GM23338 (cell line): Measurements from ENCODE around the gene IMPA2. TPM values are rescaled to one million over a fixed set of nuclear protein-coding genes. Genes with fewer than 3 reads are reported as not detected.

Experiments
- ATAC-seq: fragments of 200-7000 bp; cut with Tn5 transposase; 3 replicates; pipeline ENCODE4 v1.9.1; 2020
- DNase-seq: peaks from one replicate; pipeline ENCODE4 v3.0.0-alpha.2; 2015; ENCODE audit warnings: low spot score
- H2AFZ ChIP-seq: fragments of 200-600 bp; sonication (generic); 2 replicates; pipeline ENCODE4 v1.8.0; 2016; ENCODE audit warnings: antibody characterized with exemption, mild to moderate bottlenecking, moderate library complexity
- H3F3A ChIP-seq: fragments of 200-600 bp; sonication (generic); replicated peaks from 2 replicates; pipeline ENCODE4 v1.8.0; 2017; ENCODE audit warnings: antibody characterized with exemption, mixed run types, low read depth
- H3K27ac ChIP-seq: fragments of 200-600 bp; sonication (generic); 2 replicates; pipeline ENCODE4 v1.6.1; 2016; ENCODE audit warnings: low read depth
- H3K27me3 ChIP-seq: fragments of 200-600 bp; sonication (generic); 2 replicates; pipeline ENCODE4 v1.8.0; 2016; ENCODE audit warnings: mild to moderate bottlenecking, mixed run types, moderate library complexity; ENCODE audit not compliant: insufficient read depth
- H3K36me3 ChIP-seq: fragments of 200-600 bp; sonication (generic); 2 replicates; pipeline ENCODE4 v1.8.0; 2016; ENCODE audit warnings: mild to moderate bottlenecking; ENCODE audit not compliant: insufficient read depth
- H3K4me1 ChIP-seq: fragments of 200-600 bp; sonication (generic); 2 replicates; pipeline ENCODE4 v1.8.0; 2016; ENCODE audit warnings: mild to moderate bottlenecking, moderate library complexity; ENCODE audit not compliant: insufficient read depth
- H3K4me2 ChIP-seq: fragments of 200-600 bp; sonication (generic); 2 replicates; pipeline ENCODE4 v1.7.1; 2017; ENCODE audit warnings: mixed run types
- H3K4me3 ChIP-seq: fragments of 200-600 bp; sonication (generic); 2 replicates; pipeline ENCODE4 v1.6.1; 2016; ENCODE audit warnings: mixed run types
- H3K79me2 ChIP-seq: fragments of 200-600 bp; sonication (generic); replicated peaks from 2 replicates; pipeline ENCODE4 v1.8.0; 2017; ENCODE audit warnings: mild to moderate bottlenecking; ENCODE audit not compliant: insufficient read depth
- H3K9me2 ChIP-seq: fragments of 200-600 bp; sonication (generic); 2 replicates; pipeline ENCODE4 v1.8.0; 2017; ENCODE audit not compliant: insufficient read depth
- H4K20me1 ChIP-seq: fragments of 200-600 bp; sonication (generic); replicated peaks from 2 replicates; pipeline ENCODE4 v1.8.0; 2017; ENCODE audit warnings: mild to moderate bottlenecking; ENCODE audit not compliant: insufficient read depth
- H3K27ac Mint-ChIP-seq: 2 replicates; pipeline ENCODE4 v1.8.0; 2020; ENCODE audit warnings: inconsistent platforms, mild to moderate bottlenecking, moderate library complexity, mixed read lengths
- H3K27me3 Mint-ChIP-seq: 3 replicates; pipeline ENCODE4 v1.8.0; 2022; ENCODE audit warnings: low read depth, mild to moderate bottlenecking, moderate library complexity, mixed read lengths, inconsistent platforms; ENCODE audit not compliant: insufficient read depth, poor library complexity
- H3K36me3 Mint-ChIP-seq: 3 replicates; pipeline ENCODE4 v1.8.0; 2021; ENCODE audit warnings: low read depth, mild to moderate bottlenecking, inconsistent platforms, moderate library complexity, mixed read lengths
- H3K4me1 Mint-ChIP-seq: 3 replicates; pipeline ENCODE4 v1.8.0; 2020; ENCODE audit warnings: mild to moderate bottlenecking, inconsistent platforms, mixed read lengths
- H3K4me3 Mint-ChIP-seq: 3 replicates; pipeline ENCODE4 v1.8.0; 2021; ENCODE audit warnings: moderate library complexity, mild to moderate bottlenecking, inconsistent platforms, mixed read lengths
- H3K9me3 Mint-ChIP-seq: 3 replicates; pipeline ENCODE4 v1.8.0; 2020; ENCODE audit warnings: moderate library complexity, mild to moderate bottlenecking, inconsistent platforms, mixed read lengths
- CREB1 ChIP-seq: fragments of 250-450 bp; sonication (Bioruptor Pico); IDR thresholded peaks from 2 replicates; pipeline ENCODE4 v1.5.0; 2020; ENCODE audit warnings: low read depth, mild to moderate bottlenecking, moderate library complexity
- NANOG ChIP-seq: IDR thresholded peaks from 2 replicates; pipeline ENCODE4 v1.6.1; 2016; ENCODE audit warnings: antibody characterized with exemption, borderline replicate concordance
- POLR2AphosphoS5 ChIP-seq: IDR thresholded peaks from 2 replicates; pipeline ENCODE4 v1.6.1; 2016; ENCODE audit warnings: antibody characterized with exemption, low read depth
- polyA plus RNA-seq: library from polyadenylated mRNA; unstranded; fragments of >200 nt; fragmentation: Nextera tagmentation; extraction: Ambion mirVana; gene quantifications from 2 replicates; pipeline ENCODE4 v1.2.1, GENCODE V29; 2016
- total RNA-seq: library from RNA; depleted of rRNA; stranded (reverse); fragments of >200 nt; shearing (Covaris generic); gene quantifications from 2 replicates; pipeline ENCODE4 v1.2.3, GENCODE V29; 2014
- TF ChIP-seq, protein P1 (sequence below): fragments of 250-450 bp; sonication (Bioruptor Pico); IDR thresholded peaks from 2 replicates; pipeline ENCODE4 v1.5.0; 2020; ENCODE audit warnings: mild to moderate bottlenecking, moderate library complexity
- TF ChIP-seq, protein P2 (sequence below), 2 experiments: fragments of 200-600 bp in 1 of 2; sonication (generic) in 1 of 2; conservative IDR thresholded peaks; 2 replicates each; pipeline versions ENCODE4 v1.5.1 to v1.6.1; 2016 to 2017; ENCODE audit warnings: antibody characterized with exemption in 2 of 2, low read depth in 2 of 2, mild to moderate bottlenecking in 2 of 2, moderate library complexity in 1 of 2

IMPA2 gene
- total and polyA plus RNA-seq, 2 experiments from 2014 or later, result 50.4 to 122 TPM

DNA sequence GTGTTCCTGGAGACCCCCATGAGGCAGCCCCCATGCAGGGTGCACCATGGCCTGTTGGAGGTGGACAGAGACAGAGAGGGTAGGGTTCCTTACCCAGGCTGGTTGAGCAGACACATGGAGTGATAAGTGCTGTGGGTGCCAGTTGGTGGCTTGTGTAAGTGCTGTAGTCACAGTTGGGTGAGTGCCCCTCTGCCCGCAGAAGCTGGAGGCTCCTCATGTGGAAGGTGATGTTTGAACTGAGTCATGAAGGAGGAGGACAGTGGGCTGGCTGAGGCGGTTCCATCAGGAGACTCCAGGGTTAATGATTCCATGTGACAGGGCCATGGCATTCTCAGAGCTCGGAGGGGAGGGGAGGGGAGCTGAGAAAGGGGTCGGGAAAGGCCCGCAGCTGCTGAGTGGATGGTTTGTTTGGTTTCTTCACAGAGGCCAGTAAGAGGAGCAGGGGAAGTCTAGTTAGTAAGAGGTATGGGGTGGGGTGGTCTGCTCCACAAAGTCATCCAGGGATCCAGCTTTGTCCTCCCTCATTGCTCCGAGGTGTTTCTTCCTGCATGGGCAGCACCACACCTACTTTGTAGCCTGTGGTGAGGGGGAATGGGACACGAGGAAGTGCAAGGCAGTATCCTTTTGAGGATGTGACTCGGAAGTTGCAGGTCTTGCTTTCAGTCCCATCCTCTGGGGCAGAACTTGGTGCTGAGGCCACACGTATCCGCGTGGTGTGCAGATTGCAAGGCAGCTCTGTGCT lies 13.6 kb downstream of the IMPA2 start (continued):
- TF ChIP-seq, protein P1, sequence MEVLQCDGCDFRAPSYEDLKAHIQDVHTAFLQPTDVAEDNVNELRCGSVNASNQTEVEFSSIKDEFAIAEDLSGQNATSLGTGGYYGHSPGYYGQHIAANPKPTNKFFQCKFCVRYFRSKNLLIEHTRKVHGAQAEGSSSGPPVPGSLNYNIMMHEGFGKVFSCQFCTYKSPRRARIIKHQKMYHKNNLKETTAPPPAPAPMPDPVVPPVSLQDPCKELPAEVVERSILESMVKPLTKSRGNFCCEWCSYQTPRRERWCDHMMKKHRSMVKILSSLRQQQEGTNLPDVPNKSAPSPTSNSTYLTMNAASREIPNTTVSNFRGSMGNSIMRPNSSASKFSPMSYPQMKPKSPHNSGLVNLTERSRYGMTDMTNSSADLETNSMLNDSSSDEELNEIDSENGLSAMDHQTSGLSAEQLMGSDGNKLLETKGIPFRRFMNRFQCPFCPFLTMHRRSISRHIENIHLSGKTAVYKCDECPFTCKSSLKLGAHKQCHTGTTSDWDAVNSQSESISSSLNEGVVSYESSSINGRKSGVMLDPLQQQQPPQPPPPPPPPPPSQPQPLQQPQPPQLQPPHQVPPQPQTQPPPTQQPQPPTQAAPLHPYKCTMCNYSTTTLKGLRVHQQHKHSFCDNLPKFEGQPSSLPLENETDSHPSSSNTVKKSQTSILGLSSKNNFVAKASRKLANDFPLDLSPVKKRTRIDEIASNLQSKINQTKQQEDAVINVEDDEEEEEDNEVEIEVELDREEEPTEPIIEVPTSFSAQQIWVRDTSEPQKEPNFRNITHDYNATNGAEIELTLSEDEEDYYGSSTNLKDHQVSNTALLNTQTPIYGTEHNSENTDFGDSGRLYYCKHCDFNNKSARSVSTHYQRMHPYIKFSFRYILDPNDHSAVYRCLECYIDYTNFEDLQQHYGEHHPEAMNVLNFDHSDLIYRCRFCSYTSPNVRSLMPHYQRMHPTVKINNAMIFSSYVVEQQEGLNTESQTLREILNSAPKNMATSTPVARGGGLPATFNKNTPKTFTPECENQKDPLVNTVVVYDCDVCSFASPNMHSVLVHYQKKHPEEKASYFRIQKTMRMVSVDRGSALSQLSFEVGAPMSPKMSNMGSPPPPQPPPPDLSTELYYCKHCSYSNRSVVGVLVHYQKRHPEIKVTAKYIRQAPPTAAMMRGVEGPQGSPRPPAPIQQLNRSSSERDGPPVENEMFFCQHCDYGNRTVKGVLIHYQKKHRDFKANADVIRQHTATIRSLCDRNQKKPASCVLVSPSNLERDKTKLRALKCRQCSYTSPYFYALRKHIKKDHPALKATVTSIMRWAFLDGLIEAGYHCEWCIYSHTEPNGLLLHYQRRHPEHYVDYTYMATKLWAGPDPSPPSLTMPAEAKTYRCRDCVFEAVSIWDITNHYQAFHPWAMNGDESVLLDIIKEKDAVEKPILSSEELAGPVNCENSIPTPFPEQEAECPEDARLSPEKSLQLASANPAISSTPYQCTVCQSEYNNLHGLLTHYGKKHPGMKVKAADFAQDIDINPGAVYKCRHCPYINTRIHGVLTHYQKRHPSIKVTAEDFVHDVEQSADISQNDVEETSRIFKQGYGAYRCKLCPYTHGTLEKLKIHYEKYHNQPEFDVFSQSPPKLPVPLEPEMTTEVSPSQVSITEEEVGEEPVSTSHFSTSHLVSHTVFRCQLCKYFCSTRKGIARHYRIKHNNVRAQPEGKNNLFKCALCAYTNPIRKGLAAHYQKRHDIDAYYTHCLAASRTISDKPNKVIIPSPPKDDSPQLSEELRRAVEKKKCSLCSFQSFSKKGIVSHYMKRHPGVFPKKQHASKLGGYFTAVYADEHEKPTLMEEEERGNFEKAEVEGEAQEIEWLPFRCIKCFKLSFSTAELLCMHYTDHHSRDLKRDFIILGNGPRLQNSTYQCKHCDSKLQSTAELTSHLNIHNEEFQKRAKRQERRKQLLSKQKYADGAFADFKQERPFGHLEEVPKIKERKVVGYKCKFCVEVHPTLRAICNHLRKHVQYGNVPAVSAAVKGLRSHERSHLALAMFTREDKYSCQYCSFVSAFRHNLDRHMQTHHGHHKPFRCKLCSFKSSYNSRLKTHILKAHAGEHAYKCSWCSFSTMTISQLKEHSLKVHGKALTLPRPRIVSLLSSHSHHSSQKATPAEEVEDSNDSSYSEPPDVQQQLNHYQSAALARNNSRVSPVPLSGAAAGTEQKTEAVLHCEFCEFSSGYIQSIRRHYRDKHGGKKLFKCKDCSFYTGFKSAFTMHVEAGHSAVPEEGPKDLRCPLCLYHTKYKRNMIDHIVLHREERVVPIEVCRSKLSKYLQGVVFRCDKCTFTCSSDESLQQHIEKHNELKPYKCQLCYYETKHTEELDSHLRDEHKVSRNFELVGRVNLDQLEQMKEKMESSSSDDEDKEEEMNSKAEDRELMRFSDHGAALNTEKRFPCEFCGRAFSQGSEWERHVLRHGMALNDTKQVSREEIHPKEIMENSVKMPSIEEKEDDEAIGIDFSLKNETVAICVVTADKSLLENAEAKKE (CRISPR knock-in tag), result no peak
- no peak for TF ChIP-seq CREB1 (CRISPR knock-in tag)

- Mint-ChIP-seq H3K36me3 (peaks cover 26% of the 10 kb centered on the region), H3K27ac (peak overlapping the region; percentile 64), H3K4me3 (peak overlapping the region; percentile 44; the same call in 2 of the 3 replicates), H3K9me3 (no peaks in the 10 kb centered on the region), H3K27me3 (peaks cover 13% of the 10 kb centered on the region), H3K4me1 (peaks cover 40% of the 10 kb centered on the region)
- no peaks in the 10 kb centered on the region for H3K27me3 ChIP-seq
- peak; percentile 84 for DNase-seq
- peak overlapping the region; percentile 88; the same call in 1 of the 2 replicates for H3K27ac ChIP-seq
- H4K20me1 ChIP-seq, result peaks cover 27% of the 10 kb centered on the region
- ATAC-seq, result peak; percentile 89
- TF ChIP-seq POLR2AphosphoS5 (no peak), NANOG (no peak)
- TF ChIP-seq, protein P2, sequence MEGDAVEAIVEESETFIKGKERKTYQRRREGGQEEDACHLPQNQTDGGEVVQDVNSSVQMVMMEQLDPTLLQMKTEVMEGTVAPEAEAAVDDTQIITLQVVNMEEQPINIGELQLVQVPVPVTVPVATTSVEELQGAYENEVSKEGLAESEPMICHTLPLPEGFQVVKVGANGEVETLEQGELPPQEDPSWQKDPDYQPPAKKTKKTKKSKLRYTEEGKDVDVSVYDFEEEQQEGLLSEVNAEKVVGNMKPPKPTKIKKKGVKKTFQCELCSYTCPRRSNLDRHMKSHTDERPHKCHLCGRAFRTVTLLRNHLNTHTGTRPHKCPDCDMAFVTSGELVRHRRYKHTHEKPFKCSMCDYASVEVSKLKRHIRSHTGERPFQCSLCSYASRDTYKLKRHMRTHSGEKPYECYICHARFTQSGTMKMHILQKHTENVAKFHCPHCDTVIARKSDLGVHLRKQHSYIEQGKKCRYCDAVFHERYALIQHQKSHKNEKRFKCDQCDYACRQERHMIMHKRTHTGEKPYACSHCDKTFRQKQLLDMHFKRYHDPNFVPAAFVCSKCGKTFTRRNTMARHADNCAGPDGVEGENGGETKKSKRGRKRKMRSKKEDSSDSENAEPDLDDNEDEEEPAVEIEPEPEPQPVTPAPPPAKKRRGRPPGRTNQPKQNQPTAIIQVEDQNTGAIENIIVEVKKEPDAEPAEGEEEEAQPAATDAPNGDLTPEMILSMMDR (conservative IDR thresholded peaks at IDR 0.05; ENCODE audit: low read depth in 2 of 2), result peak; percentile 83 to 88
- no peaks in the 10 kb centered on the region for H3K9me2 ChIP-seq
- H3K4me2 ChIP-seq, result peak overlapping the region; percentile 70
- H3F3A ChIP-seq, result no peaks in the 10 kb centered on the region
- H3K79me2 ChIP-seq, result peaks cover 71% of the 10 kb centered on the region
- peaks cover 13% of the 10 kb centered on the region; the same call in 1 of the 2 replicates for H3K36me3 ChIP-seq
- H3K4me3 ChIP-seq, result peak overlapping the region; percentile 13; the same call in 1 of the 2 replicates
- peaks cover 15% of the 10 kb centered on the region for H3K4me1 ChIP-seq
- H2AFZ ChIP-seq, result no peak overlapping the region
Observed at GRCh38 chr18:11995445-11996189, 14.3 kb downstream of the IMPA2 start.
